Activated B cell treated with CpG ODN at 0.5 μM for 24 hours (primary cell): ENCODE results near the gene STYXL2. TPM values are rescaled to one million over a fixed set of nuclear protein-coding genes. Genes with fewer than 3 reads are reported as not detected.

Experiments used
- ATAC-seq: fragments of 200-7000 bp; cut with Tn5 transposase; one replicate; pipeline ENCODE4 v1.10.0; 2021; ENCODE audit warnings: low read depth, mild to moderate bottlenecking, moderate library complexity
- CTCF ChIA-PET: fragments of 350-600 bp; sonication (Branson Sonifier 250); formaldehyde crosslinking; loops from one replicate; lab custom pipeline; 2021; ENCODE audit warnings: antibody characterized with exemption; lab: Charles Lee
- POLR2A ChIA-PET: fragments of 350-600 bp; sonication (Branson Sonifier 250); formaldehyde crosslinking; loops from one replicate; lab custom pipeline; 2021; ENCODE audit warnings: antibody characterized with exemption; lab: Charles Lee
- DNase-seq: peaks from one replicate; pipeline ENCODE4 v3.0.0; 2022
- H3K27ac Mint-ChIP-seq: one replicate; pipeline ENCODE4 v1.8.0; 2020; ENCODE audit warnings: mixed read lengths
- H3K27me3 Mint-ChIP-seq: one replicate; pipeline ENCODE4 v1.8.0; 2021; ENCODE audit warnings: mixed read lengths
- H3K36me3 Mint-ChIP-seq: one replicate; pipeline ENCODE4 v1.8.0; 2021; ENCODE audit warnings: low read depth, mixed read lengths
- H3K4me1 Mint-ChIP-seq: one replicate; pipeline ENCODE4 v1.8.0; 2021; ENCODE audit warnings: mixed read lengths
- H3K4me3 Mint-ChIP-seq: one replicate; pipeline ENCODE4 v1.8.0; 2020; ENCODE audit warnings: mild to moderate bottlenecking, mixed read lengths
- H3K9me3 Mint-ChIP-seq: one replicate; pipeline ENCODE4 v1.8.0; 2020; ENCODE audit warnings: mixed read lengths
- intact Hi-C: fragments of 100-400 bp; cut with micrococcal nuclease; formaldehyde crosslinking; loops from one replicate; pipeline ENCODE4 v1.15.1; 2024
- total RNA-seq: library from RNA; stranded (reverse); gene quantifications from 2 replicates; pipeline ENCODE4 v1.2.3, GENCODE V29; 2022
- TF ChIP-seq, protein P1 (sequence below): fragments of 200-600 bp; IDR thresholded peaks from one replicate; pipeline ENCODE4 v1.8.0; 2022; ENCODE audit warnings: antibody characterized with exemption, mild to moderate bottlenecking

The STYXL2 gene
- total RNA-seq, 1 donor from 2014 or later, result not detected

DNA sequence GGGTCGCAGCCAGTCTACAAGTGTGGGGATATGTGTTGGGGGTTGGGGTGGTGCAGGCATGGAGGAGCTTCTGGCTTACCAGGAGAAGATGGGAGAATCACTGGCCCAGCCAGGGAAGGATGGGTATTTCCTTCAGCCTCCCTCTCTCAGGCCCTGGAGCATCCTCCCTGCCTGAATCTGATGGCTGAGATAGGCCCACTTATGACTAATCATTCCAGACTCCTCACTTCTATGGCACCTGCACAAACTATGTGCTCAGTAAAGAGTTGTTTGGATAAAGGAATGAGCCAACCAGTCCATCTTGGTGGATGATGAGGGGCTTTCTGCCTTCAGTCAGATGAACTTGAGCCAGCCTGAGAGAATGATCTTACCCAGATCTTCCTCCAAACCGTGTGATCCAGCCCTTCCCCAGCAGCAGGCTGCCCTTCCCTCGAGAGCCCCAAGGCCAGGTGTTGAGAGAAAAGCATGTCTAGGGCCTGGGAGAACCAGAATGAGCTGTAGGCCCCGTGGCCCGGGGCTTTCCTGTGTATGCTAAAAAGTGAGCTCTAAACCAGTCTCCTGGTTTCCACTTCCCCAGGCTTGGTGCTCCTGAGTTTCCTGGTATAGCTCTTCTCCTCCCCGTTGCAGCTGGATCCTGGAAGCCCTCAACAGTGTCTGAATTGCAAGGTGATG lies 5.0 kb upstream of the STYXL2 start:
- Mint-ChIP-seq H3K4me1 (peaks cover 14% of the 10 kb centered on the region), H3K4me3 (no peak overlapping the region), H3K27ac (no peak overlapping the region), H3K36me3 (no peaks in the 10 kb centered on the region), H3K9me3 (no peaks in the 10 kb centered on the region), H3K27me3 (no peaks in the 10 kb centered on the region)
- intact Hi-C loops, result no loop called here
- DNase-seq (no peak), ATAC-seq (no peak)
- TF ChIP-seq, protein P1, sequence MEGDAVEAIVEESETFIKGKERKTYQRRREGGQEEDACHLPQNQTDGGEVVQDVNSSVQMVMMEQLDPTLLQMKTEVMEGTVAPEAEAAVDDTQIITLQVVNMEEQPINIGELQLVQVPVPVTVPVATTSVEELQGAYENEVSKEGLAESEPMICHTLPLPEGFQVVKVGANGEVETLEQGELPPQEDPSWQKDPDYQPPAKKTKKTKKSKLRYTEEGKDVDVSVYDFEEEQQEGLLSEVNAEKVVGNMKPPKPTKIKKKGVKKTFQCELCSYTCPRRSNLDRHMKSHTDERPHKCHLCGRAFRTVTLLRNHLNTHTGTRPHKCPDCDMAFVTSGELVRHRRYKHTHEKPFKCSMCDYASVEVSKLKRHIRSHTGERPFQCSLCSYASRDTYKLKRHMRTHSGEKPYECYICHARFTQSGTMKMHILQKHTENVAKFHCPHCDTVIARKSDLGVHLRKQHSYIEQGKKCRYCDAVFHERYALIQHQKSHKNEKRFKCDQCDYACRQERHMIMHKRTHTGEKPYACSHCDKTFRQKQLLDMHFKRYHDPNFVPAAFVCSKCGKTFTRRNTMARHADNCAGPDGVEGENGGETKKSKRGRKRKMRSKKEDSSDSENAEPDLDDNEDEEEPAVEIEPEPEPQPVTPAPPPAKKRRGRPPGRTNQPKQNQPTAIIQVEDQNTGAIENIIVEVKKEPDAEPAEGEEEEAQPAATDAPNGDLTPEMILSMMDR, result no peak
- ChIA-PET CTCF (interaction anchor here (1.0 kb wide), 1 partner anchor 15 kb away, joined by 3 read pairs; no protein-coding TSS in a partner anchor), POLR2A (no interaction called here)

GRCh38 chr1:167089939-167090313 lies 3.9 kb upstream of the STYXL2 start:
- ChIA-PET POLR2A (no interaction called here), CTCF (interaction anchor here (1.0 kb wide), 1 partner anchor 16 kb away, joined by 3 read pairs; no protein-coding TSS in a partner anchor)
- ATAC-seq (no peak), DNase-seq (no peak)
- intact Hi-C loops, result no loop called here
- Mint-ChIP-seq H3K27me3 (peaks cover under 1% of the 10 kb centered on the region), H3K4me1 (peaks cover 14% of the 10 kb centered on the region), H3K36me3 (no peaks in the 10 kb centered on the region), H3K9me3 (no peaks in the 10 kb centered on the region), H3K27ac (peak overlapping the region; percentile 83), H3K4me3 (no peak overlapping the region)
- TF ChIP-seq, protein P1, result no peak

GRCh38 chr1:167090314-167090942 lies 3.4 kb upstream of the STYXL2 start, which contains the start of gene GPA33:
Gene GPA33, minus strand, starts transcription at chr1:167090377. Its CDS starts 90 bp downstream, at chr1:167090287.
- intact Hi-C loops, result no loop called here

GRCh38 chr1:167092653-167093052 lies 1.2 kb upstream of the STYXL2 start:
- intact Hi-C loops, result no loop called here
- no peak overlapping the region for H3K4me3 Mint-ChIP-seq
- ATAC-seq (no peak), DNase-seq (no peak)
- ChIA-PET POLR2A (no interaction called here), CTCF (interaction anchor here (1.6 kb wide), 1 partner anchor 12 kb away, joined by 3 read pairs; no protein-coding TSS in a partner anchor)
- no peak overlapping the region for H3K27ac Mint-ChIP-seq
- H3K27me3 Mint-ChIP-seq, result peaks cover 2% of the 10 kb centered on the region
- no peaks in the 10 kb centered on the region for H3K9me3 Mint-ChIP-seq
- H3K36me3 Mint-ChIP-seq, result no peaks in the 10 kb centered on the region
- TF ChIP-seq, protein P1, result no peak
- H3K4me1 Mint-ChIP-seq, result peaks cover 14% of the 10 kb centered on the region

More at GRCh38 chr1:167090314-167090942, 3.4 kb upstream of the STYXL2 start, which contains the start of gene GPA33:
- H3K27me3 Mint-ChIP-seq, result peaks cover 2% of the 10 kb centered on the region
- CTCF ChIA-PET, result no interaction called here
- H3K4me1 Mint-ChIP-seq, result peaks cover 14% of the 10 kb centered on the region
- H3K4me3 Mint-ChIP-seq, result peak within 1 kb of the TSS; percentile 37
- H3K36me3 Mint-ChIP-seq, result no peaks in the 10 kb centered on the region
- peak; percentile 88 for ATAC-seq
- no peaks in the 10 kb centered on the region for H3K9me3 Mint-ChIP-seq
- POLR2A ChIA-PET, result no interaction called here
- DNase-seq, result no peak
- TF ChIP-seq, protein P1, result no peak
- peak within 1 kb of the TSS; percentile 83 for H3K27ac Mint-ChIP-seq

GRCh38 chr1:167094690-167095089 lies 815 bp downstream of the STYXL2 start:
- TF ChIP-seq, protein P1, result no peak
- no peak overlapping the region for H3K4me3 Mint-ChIP-seq
- peaks cover 6% of the 10 kb centered on the region for H3K27me3 Mint-ChIP-seq
- H3K27ac Mint-ChIP-seq, result no peak overlapping the region
- peaks cover 12% of the 10 kb centered on the region for H3K4me1 Mint-ChIP-seq
- ATAC-seq, result no peak
- POLR2A ChIA-PET, result no interaction called here
- no peaks in the 10 kb centered on the region for H3K9me3 Mint-ChIP-seq
- CTCF ChIA-PET, result no interaction called here
- no peak for DNase-seq
- intact Hi-C loops, result no loop called here
- no peaks in the 10 kb centered on the region for H3K36me3 Mint-ChIP-seq
